Sciatic nerve (tissue), 2 donors: ENCODE measurements around the gene TBC1D5. TPM values are rescaled to one million over a fixed set of nuclear protein-coding genes. Genes with fewer than 3 reads are reported as not detected.
"Not testable (repeated sequence)": the region's sequence is repeated elsewhere in the genome, so short reads cannot be mapped to it uniquely, and the experiment has no call there.

Source experiments
- ATAC-seq: fragments of 200-7000 bp; cut with Tn5 transposase; one replicate; pipeline ENCODE4 v1.9.1; 2020; ENCODE audit warnings: mild to moderate bottlenecking, moderate library complexity
- DNase-seq: peaks from one replicate; pipeline ENCODE4 v3.0.0-alpha.2; 2020; ENCODE audit warnings: low spot score
- intact Hi-C: fragments of 100-400 bp; cut with DNase I; formaldehyde crosslinking; loops from one replicate; pipeline ENCODE4 v1.14.2; 2022
- total RNA-seq: library from RNA; stranded (reverse); fragmentation: NEBNext Ultra II Directional; extraction: Animal tissue kit (Norgen Biotek cat#: 25700); gene quantifications from one replicate; pipeline ENCODE4 v1.2.1, GENCODE V29; 2021
- donor health status: DM: no; HTN: no; CAD: no.
- donor health status: DM: no; HTN: no; CAD: no.

TBC1D5 gene
- total RNA-seq, 1 donor from 2014 or later = 82.6 TPM

- intact Hi-C loops = no loop called here
- DNase-seq (no peak), ATAC-seq (no peak)
Measured at GRCh38 chr3:17730318-17730967, 12.0 kb downstream of the TBC1D5 start.

- ATAC-seq = no peak
- DNase-seq = no peak
- intact Hi-C loops = no loop called here
Measured at GRCh38 chr3:17726313-17726712, 16.1 kb downstream of the TBC1D5 start.

GRCh38 chr3:17725844-17726243, 16.6 kb downstream of the TBC1D5 start:
- ATAC-seq, intact Hi-C loops, DNase-seq: not testable (repeated sequence)

GRCh38 chr3:17724948-17725347, 17.5 kb downstream of the TBC1D5 start:
- ATAC-seq = no peak
- no peak for DNase-seq
- intact Hi-C loops = no loop called here

- no peak for ATAC-seq
- intact Hi-C loops = no loop called here
- no peak for DNase-seq
Measured at GRCh38 chr3:17724122-17724521, 18.3 kb downstream of the TBC1D5 start.

- DNase-seq (no peak), ATAC-seq (no peak)
- intact Hi-C loops = no loop called here
Measured at GRCh38 chr3:17717411-17717810, 25.0 kb downstream of the TBC1D5 start.

GRCh38 chr3:17714473-17714872, 28.0 kb downstream of the TBC1D5 start:
- intact Hi-C loops = no loop called here
- no peak for DNase-seq
- ATAC-seq = no peak

- intact Hi-C loops = no loop called here
- ATAC-seq = no peak
- no peak for DNase-seq
Measured at GRCh38 chr3:17709236-17709810, 33.1 kb downstream of the TBC1D5 start.

- DNase-seq = no peak
- ATAC-seq = no peak
- intact Hi-C loops = no loop called here
Measured at GRCh38 chr3:17707813-17708543, 34.5 kb downstream of the TBC1D5 start.

GRCh38 chr3:17705991-17706390, 36.4 kb downstream of the TBC1D5 start:
- ATAC-seq, intact Hi-C loops, DNase-seq: not testable (repeated sequence)

GRCh38 chr3:17699815-17700214, 42.6 kb downstream of the TBC1D5 start:
- ATAC-seq, DNase-seq, intact Hi-C loops: not testable (repeated sequence)

- intact Hi-C loops, ATAC-seq, DNase-seq: not testable (repeated sequence)
Measured at GRCh38 chr3:17695665-17696064, 46.8 kb downstream of the TBC1D5 start.

- DNase-seq, intact Hi-C loops, ATAC-seq: not testable (repeated sequence)
Measured at GRCh38 chr3:17693670-17693999, 48.8 kb downstream of the TBC1D5 start.

GRCh38 chr3:17692846-17693669, 49.4 kb downstream of the TBC1D5 start:
- intact Hi-C loops, ATAC-seq, DNase-seq: not testable (repeated sequence)

GRCh38 chr3:17687566-17687965, 54.9 kb downstream of the TBC1D5 start:
- no peak for DNase-seq
- intact Hi-C loops = no loop called here
- ATAC-seq = no peak

GRCh38 chr3:17686613-17687012, 55.8 kb downstream of the TBC1D5 start:
- ATAC-seq = no peak
- intact Hi-C loops = no loop called here
- DNase-seq = no peak

GRCh38 chr3:17683542-17684207, 58.8 kb downstream of the TBC1D5 start:
- no peak for ATAC-seq
- intact Hi-C loops = no loop called here
- no peak for DNase-seq

- ATAC-seq = no peak
- DNase-seq = no peak
- intact Hi-C loops = no loop called here
Measured at GRCh38 chr3:17680530-17680929, 61.9 kb downstream of the TBC1D5 start.
